ENCODE results near the gene BLTP3B.

Gene BLTP3B

DNA sequence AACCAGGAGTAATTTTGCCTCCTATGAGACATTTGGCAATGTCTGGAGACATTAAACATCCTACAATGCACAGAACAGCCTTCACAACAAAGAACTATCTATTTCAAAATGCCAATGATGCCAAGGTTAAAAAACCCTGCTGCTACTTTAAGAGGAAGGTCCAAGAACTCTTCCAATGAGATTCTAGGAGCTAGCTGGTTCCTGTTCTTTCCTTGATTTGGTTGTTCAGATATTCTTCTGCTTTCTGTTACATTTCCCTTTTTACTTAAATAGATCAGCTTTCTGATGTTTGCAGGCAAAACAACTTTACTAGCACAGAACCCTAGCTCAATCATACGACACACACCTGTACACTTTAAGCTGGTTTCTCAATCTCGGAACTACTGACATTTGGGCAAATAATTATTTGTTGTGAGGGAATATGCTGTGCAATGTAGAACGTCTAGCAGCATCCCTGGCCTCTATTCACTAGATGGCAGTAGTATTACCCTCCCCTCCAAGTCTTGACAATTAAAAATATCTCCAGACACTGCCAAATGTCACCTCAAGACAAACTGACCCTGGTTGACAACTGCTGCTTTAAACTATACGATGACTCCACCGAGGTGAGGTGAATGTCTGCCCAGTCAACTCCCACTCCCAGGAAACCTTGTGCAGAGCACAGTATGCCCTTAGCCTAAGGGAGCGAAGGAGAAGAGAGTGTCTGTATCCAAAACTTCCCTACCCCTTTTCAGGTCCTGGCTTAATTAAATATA is 4.4 kb downstream of the BLTP3B start:
- H3K4me3 ChIP-seq (replicated peaks; ENCODE audit: low read depth, low read length), result no peak overlapping the region
- TF ChIP-seq, protein P1, sequence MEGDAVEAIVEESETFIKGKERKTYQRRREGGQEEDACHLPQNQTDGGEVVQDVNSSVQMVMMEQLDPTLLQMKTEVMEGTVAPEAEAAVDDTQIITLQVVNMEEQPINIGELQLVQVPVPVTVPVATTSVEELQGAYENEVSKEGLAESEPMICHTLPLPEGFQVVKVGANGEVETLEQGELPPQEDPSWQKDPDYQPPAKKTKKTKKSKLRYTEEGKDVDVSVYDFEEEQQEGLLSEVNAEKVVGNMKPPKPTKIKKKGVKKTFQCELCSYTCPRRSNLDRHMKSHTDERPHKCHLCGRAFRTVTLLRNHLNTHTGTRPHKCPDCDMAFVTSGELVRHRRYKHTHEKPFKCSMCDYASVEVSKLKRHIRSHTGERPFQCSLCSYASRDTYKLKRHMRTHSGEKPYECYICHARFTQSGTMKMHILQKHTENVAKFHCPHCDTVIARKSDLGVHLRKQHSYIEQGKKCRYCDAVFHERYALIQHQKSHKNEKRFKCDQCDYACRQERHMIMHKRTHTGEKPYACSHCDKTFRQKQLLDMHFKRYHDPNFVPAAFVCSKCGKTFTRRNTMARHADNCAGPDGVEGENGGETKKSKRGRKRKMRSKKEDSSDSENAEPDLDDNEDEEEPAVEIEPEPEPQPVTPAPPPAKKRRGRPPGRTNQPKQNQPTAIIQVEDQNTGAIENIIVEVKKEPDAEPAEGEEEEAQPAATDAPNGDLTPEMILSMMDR (IDR thresholded peaks at IDR 0.05; ENCODE audit: low read length, missing control alignments), result peak; percentile 50
- DNase-seq (ENCODE audit: low read depth), result peak; percentile 34

DNA sequence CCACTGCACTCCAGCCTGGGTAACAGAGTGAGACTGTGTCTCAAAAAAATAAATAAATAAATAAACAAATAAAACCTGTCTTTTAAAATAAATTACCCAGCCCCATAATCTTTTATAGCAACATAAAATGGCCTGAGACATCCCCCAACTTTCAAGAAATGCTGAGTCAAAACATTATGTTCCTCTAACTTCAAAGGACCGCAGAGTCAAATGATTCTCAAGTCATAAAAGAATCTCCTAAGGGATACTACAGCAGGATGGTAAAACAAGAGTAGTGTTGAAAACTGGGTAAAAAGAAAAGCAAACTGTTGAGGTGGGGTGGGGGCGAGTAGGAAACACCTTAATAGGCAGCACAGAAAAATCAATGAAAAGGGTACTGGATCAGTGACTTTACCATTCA is 9.5 kb downstream of the BLTP3B start:
- DNase-seq (ENCODE audit: low read depth), result no peak
- no peak overlapping the region for H3K4me3 ChIP-seq (replicated peaks; ENCODE audit: low read depth, low read length)
- TF ChIP-seq, protein P1 (IDR thresholded peaks at IDR 0.05; ENCODE audit: low read length, missing control alignments), result no peak

DNA sequence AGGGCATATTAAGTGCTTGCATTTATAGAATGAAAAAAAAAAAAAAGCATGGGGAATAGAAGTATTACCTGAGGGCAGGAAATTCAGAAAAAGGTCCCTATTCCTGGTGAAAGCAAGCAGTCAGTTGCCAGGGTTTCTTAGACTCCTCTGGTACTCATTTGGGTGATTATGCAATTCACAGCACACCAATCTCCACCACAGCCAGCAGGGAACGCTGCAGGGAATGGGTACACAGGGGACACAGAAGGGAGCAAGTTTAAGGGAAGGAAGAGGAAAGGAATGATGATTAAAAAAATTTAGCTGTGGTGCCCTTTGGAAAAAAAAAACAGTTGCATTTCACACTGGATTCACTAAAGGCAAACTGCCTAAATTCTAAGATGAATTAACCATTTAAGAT is 14.2 kb downstream of the BLTP3B start:
- TF ChIP-seq, protein P1 (IDR thresholded peaks at IDR 0.05; ENCODE audit: low read length, missing control alignments), result peak; percentile 60
- no peak overlapping the region for H3K4me3 ChIP-seq (replicated peaks; ENCODE audit: low read depth, low read length)
- peak; percentile 70 for DNase-seq (ENCODE audit: low read depth)

DNA sequence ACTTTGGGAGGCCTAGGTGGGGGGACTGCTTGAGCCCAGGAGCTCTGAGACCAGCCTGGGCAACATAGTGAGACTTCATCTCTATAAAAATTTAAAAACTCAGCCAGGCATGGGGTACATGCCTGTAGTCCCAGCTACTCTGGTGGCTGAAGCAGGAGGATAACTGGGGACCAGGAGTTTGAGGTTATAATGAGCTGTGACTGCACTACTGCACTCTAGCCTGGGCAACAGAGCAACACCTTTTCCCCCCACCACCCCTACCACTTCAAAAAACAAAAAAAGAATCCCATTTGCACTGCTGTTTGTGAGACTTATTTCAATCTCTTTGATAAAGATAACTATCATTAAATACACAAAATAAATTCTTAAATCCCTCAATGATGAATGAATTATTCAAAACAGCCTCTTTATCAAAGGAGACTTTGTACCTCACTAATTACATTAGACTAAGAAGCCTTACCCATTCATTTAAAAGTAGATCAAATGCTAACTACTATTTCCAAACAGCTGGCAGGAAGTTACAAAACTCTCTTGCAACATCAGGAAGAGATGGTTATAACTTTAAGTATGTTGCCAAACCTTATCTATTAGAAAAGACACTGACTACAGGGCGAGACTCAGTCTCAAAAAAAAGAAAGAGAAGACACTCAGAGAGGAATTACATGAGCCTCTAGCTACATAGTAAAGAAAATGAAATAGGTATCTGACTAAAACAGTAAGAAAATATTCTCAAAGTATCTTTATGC is 14.7 kb downstream of the BLTP3B start:
- no peak overlapping the region for H3K4me3 ChIP-seq (replicated peaks; ENCODE audit: low read depth, low read length)
- peak; percentile 80 for DNase-seq (ENCODE audit: low read depth)
- TF ChIP-seq, protein P1 (IDR thresholded peaks at IDR 0.05; ENCODE audit: low read length, missing control alignments), result no peak

DNA sequence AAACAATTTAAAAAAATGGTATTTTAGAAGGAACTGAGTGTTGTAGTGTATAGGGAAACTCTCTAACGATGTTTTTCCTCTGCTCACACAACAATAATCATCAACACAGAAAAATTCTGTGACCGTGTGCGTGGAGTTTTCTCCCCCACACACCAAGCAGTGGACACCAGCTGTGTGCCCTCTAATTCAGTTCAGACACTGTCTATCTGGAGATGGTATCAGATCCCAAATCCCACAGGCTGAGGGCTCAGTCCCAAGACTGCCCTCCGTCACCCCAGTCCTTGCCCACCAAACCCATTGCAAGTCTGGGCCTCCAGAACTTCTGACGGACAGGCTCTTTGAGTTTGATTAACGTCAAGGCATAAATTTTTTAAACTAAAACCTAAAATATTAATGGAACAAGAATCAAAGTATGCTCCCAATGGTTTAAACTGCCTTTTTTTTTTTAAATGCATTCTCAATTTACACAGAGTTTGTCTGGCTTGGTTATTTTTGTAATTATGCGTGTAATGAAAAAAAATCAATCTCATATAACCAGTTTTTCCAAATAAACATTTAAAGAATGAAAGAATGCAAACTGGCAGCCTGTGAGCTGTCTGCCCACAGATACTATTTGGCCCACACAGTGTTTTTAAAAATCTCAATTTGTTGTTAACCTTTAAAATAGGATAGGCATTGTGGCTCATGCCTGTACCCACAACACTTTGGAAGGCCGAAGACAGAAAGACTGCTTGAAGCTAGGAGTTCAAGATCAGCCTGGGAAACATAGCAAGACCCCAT is 19.2 kb downstream of the BLTP3B start:
- TF ChIP-seq, protein P1 (IDR thresholded peaks at IDR 0.05; ENCODE audit: low read length, missing control alignments), result no peak
- DNase-seq (ENCODE audit: low read depth), result no peak
- H3K4me3 ChIP-seq (replicated peaks; ENCODE audit: low read depth, low read length), result no peak overlapping the region

DNA sequence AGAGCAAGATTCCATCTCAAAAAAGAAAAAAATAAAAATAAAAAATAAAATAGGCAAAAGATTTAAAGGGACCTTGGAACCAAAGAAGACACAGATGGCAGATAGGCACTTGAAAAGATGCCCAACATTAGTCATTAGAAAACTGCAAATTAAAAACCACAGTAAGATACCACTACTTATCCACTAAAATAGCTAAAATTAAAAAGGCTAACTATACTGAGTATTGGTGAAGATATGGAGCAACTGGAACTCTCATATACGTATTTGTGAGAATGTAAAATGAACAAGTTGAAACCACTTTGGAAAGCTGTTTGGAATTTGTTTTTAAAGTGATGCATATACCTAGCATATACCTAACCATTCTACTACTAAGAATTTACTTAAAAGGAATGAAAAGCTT is 22.3 kb downstream of the BLTP3B start:
- DNase-seq (ENCODE audit: low read depth), result no peak
- TF ChIP-seq, protein P1 (IDR thresholded peaks at IDR 0.05; ENCODE audit: low read length, missing control alignments), result no peak
- no peak overlapping the region for H3K4me3 ChIP-seq (replicated peaks; ENCODE audit: low read depth, low read length)

Measured in fibroblast of pulmonary artery (primary cell).